ENCODE results near the gene DIAPH1.

DNA sequence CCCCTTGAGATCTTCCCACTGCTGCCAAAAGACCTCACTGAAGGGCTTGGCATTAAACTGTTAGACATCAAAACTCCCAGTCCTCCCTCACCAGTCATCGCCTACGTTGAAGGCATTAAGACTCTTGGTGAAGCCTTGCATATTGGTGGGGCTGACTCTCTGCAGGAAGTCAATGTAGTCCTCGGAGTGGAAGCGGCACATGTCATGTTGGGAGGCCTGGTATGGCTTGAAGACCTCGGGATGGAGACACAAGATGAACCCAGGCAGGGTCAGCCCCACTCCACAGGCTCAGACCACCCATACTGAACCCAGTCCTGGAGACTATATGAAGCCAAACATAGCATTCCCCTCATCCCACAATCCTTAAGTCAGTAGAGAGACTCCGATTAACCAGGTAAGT is 15.9 kb upstream of the DIAPH1 start:
- TF ChIP-seq, protein P1, sequence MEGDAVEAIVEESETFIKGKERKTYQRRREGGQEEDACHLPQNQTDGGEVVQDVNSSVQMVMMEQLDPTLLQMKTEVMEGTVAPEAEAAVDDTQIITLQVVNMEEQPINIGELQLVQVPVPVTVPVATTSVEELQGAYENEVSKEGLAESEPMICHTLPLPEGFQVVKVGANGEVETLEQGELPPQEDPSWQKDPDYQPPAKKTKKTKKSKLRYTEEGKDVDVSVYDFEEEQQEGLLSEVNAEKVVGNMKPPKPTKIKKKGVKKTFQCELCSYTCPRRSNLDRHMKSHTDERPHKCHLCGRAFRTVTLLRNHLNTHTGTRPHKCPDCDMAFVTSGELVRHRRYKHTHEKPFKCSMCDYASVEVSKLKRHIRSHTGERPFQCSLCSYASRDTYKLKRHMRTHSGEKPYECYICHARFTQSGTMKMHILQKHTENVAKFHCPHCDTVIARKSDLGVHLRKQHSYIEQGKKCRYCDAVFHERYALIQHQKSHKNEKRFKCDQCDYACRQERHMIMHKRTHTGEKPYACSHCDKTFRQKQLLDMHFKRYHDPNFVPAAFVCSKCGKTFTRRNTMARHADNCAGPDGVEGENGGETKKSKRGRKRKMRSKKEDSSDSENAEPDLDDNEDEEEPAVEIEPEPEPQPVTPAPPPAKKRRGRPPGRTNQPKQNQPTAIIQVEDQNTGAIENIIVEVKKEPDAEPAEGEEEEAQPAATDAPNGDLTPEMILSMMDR (IDR thresholded peaks at IDR 0.05; ENCODE audit: low read length), result no peak
- TF ChIP-seq EZH2 (optimal IDR thresholded peaks at IDR 0.05; ENCODE audit: low read depth, low read length), result no peak
